SH-SY5Y (cell line): ENCODE data around the gene C5orf63.

Source experiments
- GATA2 ChIP-seq: IDR thresholded peaks from 2 replicates; pipeline ENCODE4 v1.6.1; 2011; ENCODE audit warnings: mild to moderate bottlenecking, low read depth, low read length
- GATA3 ChIP-seq: IDR thresholded peaks from 2 replicates; pipeline ENCODE4 v1.6.1; 2011; ENCODE audit warnings: low read depth, mild to moderate bottlenecking, low read length, moderate library complexity

DNA sequence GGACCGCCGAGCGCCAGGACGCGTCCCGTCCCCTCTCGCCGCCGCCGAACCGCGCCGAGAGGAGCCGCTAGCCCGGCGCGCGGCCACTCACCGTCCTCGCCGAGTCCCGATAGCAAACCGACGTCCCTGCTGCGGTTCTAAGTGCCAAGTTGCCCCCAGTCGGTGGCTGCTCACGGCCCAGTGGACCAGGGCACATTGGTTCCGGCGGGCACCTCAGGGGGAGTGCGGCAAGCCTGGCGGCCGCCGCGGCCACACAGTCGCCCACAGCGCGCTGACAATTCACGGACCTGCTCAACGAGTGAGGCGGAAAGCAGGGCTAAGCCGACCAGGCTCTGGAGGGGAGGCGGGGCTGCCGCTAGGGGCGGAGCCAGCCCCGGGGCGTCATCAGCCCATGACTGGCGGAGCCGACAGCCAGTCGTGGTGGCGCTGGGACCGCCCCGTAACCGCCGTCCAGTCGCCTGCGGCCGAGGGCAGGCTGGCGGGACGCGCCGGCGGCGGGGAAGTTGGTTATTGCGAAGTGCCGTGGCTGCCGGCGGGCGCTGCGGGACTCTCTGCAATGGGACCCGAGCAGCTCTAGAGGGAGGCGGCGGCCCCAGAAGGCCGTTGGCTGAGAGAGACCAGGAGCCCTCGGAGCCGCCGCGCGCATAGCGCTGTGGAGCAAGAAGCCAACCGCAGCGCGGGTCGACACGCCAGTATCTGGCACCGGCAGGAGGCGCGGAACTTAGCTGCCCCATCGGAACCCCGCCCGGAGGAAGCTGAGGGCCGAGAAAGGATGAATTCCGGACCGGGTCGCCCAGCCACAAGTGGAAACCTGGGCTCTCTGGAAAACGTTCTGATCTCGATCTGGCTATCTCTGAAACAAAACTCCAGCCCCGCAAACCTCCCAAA, 42.8 kb downstream of the C5orf63 start, which contains the start of gene MARCHF3:
- no peak for TF ChIP-seq GATA2
- no peak for TF ChIP-seq GATA3
